Gastrocnemius medialis (tissue), 4 donors: ENCODE measurements around the gene CALML3.

ENCODE experiments used
- POLR2A ChIP-seq, 2 donors: fragments of 450-650 bp; IDR thresholded peaks; one replicate each; pipeline ENCODE4 v1.6.1; 2017; ENCODE audit warnings: antibody characterized with exemption in 2 of 2, mild to moderate bottlenecking in 2 of 2, moderate library complexity in 2 of 2
- TF ChIP-seq, protein P1 (sequence below), 5 experiments: fragments of 450-650 bp in 3 of 5; fragments of 200-600 bp in 2 of 5; sonication (generic) in 2 of 5; IDR thresholded peaks in 4 of 5; conservative IDR thresholded peaks in 1 of 5; 1 replicate in 4 of 5; 2 replicates in 1 of 5; pipeline ENCODE4 v1.5.1; 2016 to 2019; ENCODE audit warnings: antibody characterized with exemption in 5 of 5, mild to moderate bottlenecking in 3 of 5, moderate library complexity in 3 of 5

DNA sequence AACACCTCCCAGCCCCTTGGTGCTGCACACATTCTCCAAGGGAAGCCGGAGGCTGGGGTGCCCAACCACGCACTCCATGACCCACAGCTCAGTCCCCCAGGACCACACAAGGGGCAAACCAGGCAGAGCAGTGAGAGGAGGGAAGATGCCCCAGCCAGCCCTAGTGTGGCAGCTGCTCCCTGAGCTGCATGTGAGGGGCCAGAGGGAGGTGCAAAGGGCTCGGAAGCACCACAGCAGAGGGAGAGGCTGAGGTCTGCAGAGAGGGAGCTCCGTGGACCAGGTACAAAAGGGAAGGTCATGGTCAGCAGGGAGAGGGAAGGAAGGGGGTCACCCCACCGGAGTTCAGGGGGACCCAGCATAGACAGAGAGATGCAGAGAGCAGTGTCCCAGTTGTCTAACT, 23.9 kb upstream of the CALML3 start:
- no peak for TF ChIP-seq POLR2A (IDR thresholded peaks at IDR 0.05)
- TF ChIP-seq, protein P1, sequence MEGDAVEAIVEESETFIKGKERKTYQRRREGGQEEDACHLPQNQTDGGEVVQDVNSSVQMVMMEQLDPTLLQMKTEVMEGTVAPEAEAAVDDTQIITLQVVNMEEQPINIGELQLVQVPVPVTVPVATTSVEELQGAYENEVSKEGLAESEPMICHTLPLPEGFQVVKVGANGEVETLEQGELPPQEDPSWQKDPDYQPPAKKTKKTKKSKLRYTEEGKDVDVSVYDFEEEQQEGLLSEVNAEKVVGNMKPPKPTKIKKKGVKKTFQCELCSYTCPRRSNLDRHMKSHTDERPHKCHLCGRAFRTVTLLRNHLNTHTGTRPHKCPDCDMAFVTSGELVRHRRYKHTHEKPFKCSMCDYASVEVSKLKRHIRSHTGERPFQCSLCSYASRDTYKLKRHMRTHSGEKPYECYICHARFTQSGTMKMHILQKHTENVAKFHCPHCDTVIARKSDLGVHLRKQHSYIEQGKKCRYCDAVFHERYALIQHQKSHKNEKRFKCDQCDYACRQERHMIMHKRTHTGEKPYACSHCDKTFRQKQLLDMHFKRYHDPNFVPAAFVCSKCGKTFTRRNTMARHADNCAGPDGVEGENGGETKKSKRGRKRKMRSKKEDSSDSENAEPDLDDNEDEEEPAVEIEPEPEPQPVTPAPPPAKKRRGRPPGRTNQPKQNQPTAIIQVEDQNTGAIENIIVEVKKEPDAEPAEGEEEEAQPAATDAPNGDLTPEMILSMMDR (IDR thresholded peaks at IDR 0.05 in 4 of 5, conservative IDR thresholded peaks at IDR 0.05 in 1 of 5): no peak
